Stimulated activated naive CD8-positive, alpha-beta T cell treated with anti-CD3 and anti-CD28 coated beads, Interleukin-15, amount 100 ng/mL, for 72 hours (primary cell): ENCODE measurements around the gene NHERF1.
A peak's percentile ranks its signal among the peaks of the same experiment; 100 is the strongest.

Experiments used
- ATAC-seq: fragments of 150-1000 bp; cut with Tn5 transposase; 2 replicates; pipeline ENCODE4 v1.10.0; 2021; ENCODE audit warnings: mild to moderate bottlenecking, moderate library complexity
- DNase-seq, 2 donors: peaks; one replicate each; pipeline ENCODE4 v3.0.0; 2021 to 2022
- H3K27ac Mint-ChIP-seq, 2 donors: one replicate each; pipeline ENCODE4 v1.8.0; 2022; ENCODE audit warnings: mild to moderate bottlenecking in 2 of 2, mixed read lengths in 2 of 2, moderate library complexity in 2 of 2
- H3K27me3 Mint-ChIP-seq: one replicate; pipeline ENCODE4 v1.8.0; 2022; ENCODE audit warnings: mixed read lengths
- H3K4me1 Mint-ChIP-seq: one replicate; pipeline ENCODE4 v1.8.0; 2022; ENCODE audit warnings: mild to moderate bottlenecking, mixed read lengths
- H3K4me3 Mint-ChIP-seq, 2 donors: one replicate each; pipeline ENCODE4 v1.8.0; 2022; ENCODE audit warnings: mild to moderate bottlenecking in 2 of 2, mixed read lengths in 2 of 2, moderate library complexity in 1 of 2
- H3K9me3 Mint-ChIP-seq, 2 donors: one replicate each; pipeline ENCODE4 v1.8.0; 2022; ENCODE audit warnings: mixed read lengths in 2 of 2

Gene NHERF1

DNA sequence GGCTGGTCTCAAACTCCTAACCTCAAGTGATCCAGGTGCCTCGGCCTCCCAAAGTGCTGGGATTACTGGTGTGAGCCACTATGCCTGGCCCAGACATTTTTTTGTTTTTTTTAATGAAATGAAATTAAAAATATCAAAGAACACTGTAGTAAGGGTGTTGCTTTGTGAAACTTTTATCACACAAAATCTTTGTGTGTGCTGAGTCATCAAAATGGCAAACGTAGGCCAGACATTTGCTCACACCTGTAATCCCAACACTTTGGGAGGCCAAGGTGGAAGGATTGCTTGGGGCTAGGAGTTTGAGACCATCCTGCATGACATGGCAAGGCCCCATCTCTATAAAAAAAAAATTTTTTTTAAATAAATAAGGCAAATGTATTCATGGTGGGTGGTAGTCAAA is 18.0 kb downstream of the NHERF1 start:
- DNase-seq (no peak), ATAC-seq (no peak)
- no peaks in the 10 kb centered on the region for H3K27me3 Mint-ChIP-seq
- no peak overlapping the region for H3K4me3 Mint-ChIP-seq
- H3K9me3 Mint-ChIP-seq: no peaks in the 10 kb centered on the region
- no peak overlapping the region for H3K27ac Mint-ChIP-seq
- H3K4me1 Mint-ChIP-seq: peaks cover 31% of the 10 kb centered on the region

DNA sequence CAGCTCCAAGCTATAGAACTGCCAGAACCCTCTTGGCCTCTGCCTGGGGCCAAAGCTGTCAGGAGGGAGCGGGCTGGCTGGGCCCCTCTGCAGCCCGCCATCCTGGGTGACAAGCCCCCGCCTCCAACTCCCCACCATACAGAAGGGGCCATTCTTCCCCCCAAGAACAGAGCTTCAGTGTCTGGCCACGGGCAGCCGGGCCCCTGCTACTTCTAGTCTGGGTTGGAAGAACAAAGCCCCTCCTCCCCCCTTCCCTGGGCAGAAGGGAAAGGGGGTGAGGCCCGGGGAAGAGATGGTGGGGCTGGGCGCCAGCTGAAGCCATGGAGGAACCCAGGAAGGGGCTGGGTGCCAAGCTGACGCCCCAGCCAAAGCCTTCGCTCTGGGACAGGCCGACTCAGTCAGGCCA is 18.7 kb downstream of the NHERF1 start:
- Mint-ChIP-seq H3K9me3 (no peaks in the 10 kb centered on the region), H3K4me3 (no peak overlapping the region), H3K27ac (no peak overlapping the region), H3K4me1 (peaks cover 35% of the 10 kb centered on the region), H3K27me3 (no peaks in the 10 kb centered on the region)
- ATAC-seq (no peak), DNase-seq (no peak)

DNA sequence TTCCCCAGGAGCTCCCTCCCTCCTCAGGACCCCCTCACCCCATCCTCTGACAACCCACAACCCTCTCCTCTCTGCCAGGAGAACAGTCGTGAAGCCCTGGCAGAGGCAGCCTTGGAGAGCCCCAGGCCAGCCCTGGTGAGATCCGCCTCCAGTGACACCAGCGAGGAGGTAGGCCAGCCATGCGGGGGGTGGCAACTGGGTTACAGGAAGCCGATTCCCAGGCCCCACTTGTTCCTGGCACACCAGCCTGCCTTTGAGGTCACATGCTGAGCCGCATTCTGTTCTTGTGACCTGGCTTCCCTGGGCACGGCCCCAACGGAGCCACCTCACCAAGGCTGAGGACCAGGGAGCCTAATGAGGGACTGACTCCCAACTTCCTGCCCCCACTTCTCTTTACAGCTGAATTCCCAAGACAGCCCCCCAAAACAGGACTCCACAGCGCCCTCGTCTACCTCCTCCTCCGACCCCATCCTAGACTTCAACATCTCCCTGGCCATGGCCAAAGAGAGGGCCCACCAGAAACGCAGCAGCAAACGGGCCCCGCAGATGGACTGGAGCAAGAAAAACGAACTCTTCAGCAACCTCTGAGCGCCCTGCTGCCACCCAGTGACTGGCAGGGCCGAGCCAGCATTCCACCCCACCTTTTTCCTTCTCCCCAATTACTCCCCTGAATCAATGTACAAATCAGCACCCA is 19.8 kb downstream of the NHERF1 start:
- Mint-ChIP-seq H3K9me3 (no peaks in the 10 kb centered on the region), H3K4me1 (peaks cover 46% of the 10 kb centered on the region), H3K4me3 (no peak overlapping the region), H3K27me3 (no peaks in the 10 kb centered on the region), H3K27ac (peak overlapping the region; percentile 16 to 75)
- DNase-seq (no peak), ATAC-seq (no peak)

DNA sequence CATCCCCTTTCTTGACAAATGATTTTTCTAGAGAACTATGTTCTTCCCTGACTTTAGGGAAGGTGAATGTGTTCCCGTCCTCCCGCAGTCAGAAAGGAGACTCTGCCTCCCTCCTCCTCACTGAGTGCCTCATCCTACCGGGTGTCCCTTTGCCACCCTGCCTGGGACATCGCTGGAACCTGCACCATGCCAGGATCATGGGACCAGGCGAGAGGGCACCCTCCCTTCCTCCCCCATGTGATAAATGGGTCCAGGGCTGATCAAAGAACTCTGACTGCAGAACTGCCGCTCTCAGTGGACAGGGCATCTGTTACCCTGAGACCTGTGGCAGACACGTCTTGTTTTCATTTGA is 20.3 kb downstream of the NHERF1 start:
- H3K4me3 Mint-ChIP-seq: no peak overlapping the region
- DNase-seq: no peak

DNA sequence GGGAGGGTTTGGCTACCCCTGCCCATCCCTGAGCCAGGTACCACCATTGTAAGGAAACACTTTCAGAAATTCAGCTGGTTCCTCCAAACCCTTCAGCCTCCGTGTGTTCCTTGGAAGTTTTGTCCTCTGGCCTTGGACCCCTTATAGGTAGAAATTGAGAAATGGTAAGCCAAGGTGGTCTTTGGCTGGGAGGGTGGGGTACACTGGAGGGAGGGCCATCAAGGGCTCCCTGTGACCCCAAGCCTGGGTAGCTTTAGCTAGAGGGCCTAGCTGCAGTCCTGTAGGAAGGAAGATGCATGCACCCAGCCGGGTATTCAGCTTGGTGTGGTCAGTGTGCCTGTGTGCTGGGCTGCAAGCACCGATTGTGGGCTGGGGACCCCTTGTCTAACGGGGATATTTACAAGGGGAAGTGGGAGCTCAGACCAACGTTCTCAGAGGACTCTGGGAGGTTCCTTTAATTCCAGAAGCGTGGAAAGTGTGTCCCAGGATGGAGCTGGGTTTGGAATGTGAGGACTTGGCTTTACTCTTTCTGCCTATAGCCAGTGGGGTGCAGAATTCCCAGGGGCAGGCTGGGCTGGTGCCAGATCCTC is 20.9 kb downstream of the NHERF1 start:
- peaks cover 57% of the 10 kb centered on the region for H3K4me1 Mint-ChIP-seq
- no peak for ATAC-seq
- DNase-seq: no peak
- H3K4me3 Mint-ChIP-seq: no peak overlapping the region
- H3K27ac Mint-ChIP-seq: peak overlapping the region in 1 of 2 donors; percentile 89
- H3K9me3 Mint-ChIP-seq: no peaks in the 10 kb centered on the region
- no peaks in the 10 kb centered on the region for H3K27me3 Mint-ChIP-seq

More for the DNA sequence above, 20.3 kb downstream of the NHERF1 start:
- no peaks in the 10 kb centered on the region for H3K27me3 Mint-ChIP-seq
- ATAC-seq: no peak
- H3K9me3 Mint-ChIP-seq: no peaks in the 10 kb centered on the region
- H3K4me1 Mint-ChIP-seq: peaks cover 52% of the 10 kb centered on the region
- peak overlapping the region; percentile 16 to 39 for H3K27ac Mint-ChIP-seq

DNA sequence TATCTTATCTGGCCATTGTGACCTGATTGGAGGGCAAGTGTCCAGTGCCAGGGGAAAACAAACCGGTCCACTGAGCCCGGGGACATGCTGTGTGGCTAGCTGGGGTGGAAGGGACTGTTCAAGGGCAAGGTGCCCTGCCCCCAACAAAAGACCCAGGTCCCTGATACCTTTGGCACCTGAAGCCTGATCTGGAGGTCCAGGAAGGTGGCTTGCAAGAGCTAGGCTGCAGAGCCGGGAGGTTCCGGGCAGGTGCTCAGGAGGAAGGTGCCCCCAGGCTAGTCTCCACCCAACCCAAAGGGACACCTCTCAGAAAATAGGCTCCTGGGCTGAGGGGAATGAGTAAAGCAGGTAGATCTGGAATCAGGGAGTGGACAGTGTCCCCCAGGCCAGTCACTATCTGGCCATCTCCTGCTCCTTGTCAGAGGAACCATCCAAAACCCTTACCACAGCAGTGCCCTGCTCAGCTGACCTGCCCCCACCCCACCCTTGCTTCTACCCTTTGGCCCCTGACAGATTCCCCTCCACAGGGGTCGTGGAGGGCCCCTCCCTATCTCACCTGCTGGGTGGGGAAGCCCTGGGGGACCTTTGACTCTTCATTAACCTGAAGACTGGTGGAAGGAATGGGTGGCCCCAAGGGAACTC is 21.5 kb downstream of the NHERF1 start:
- no peaks in the 10 kb centered on the region for H3K27me3 Mint-ChIP-seq
- peaks cover 57% of the 10 kb centered on the region for H3K4me1 Mint-ChIP-seq
- H3K27ac Mint-ChIP-seq: peak overlapping the region in 1 of 2 donors; percentile 76
- H3K4me3 Mint-ChIP-seq: no peak overlapping the region
- DNase-seq (no peak), ATAC-seq (peak; percentile 12)
- no peaks in the 10 kb centered on the region for H3K9me3 Mint-ChIP-seq

DNA sequence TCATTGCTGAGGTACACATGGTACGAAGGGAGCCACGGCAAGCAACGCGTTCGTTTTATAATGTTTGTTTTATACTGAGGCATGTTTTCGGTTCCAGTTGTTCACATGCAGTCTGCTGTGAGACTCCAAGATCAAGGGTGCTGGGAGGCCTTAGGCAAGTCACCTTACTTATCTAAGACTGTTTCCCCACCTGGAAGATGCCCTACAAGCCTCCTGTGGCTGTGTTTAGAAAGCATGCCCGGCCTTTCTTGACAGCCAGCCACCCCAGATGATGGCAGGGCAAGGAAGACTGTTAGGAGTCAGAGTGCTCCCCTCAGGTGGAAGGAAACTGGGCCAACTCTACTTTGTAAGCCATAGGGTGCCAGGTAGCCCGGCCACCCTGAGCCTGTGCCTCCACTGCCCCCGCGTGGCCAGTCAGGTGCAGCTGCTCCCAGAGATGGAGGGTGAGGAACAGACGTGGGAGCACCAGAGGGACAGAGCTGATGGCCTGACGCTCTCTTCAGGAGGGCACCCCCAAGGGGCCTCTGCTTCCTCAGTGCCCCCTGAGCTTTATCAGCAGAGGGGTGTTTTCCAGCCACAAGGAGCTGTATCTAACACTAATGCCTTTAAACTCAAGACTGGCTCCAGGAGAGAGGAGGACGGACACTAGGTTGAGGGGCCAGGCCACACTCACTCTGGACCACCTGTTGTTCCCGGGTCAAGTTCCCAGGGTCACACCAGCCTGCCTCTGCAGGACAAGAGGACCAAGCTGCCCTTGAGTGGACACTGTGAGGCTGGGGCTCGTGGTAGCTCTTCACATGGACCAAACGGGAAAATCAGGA is 22.3 kb downstream of the NHERF1 start:
- ATAC-seq (peak; percentile 91), DNase-seq (peak; percentile 70 to 75)
- Mint-ChIP-seq H3K4me1 (peaks cover 64% of the 10 kb centered on the region), H3K27ac (peak overlapping the region; percentile 74 to 81), H3K27me3 (no peaks in the 10 kb centered on the region), H3K9me3 (no peaks in the 10 kb centered on the region), H3K4me3 (no peak overlapping the region)

DNA sequence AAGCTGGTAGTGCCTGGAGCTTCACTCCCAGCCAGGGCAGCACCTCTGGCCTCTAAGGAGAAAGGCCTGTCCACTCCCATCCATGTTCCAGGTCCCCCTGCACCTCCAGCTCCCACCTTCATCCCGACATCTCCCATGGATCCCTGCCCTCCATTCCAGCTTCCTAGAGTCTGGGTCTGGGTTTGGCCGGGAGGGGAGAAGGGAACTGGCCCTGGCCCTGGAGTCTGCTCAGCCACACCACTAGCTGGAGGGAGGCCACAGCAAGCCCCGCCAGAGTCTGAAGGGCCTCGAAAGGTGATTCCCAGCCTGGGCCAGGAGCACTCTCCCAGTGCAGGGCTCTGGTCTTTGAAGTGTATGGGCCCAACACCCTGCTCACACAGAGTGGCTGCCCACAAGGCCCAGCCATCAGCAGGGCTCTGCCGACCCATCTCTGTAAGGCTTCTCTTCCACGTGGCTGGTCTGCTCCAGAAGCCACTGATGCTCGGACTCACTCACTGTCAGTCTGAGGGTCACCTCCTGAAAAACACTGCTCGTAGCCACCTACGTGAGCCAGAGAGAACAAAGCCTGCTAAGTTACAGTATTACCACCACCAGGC is 23.0 kb downstream of the NHERF1 start:
- Mint-ChIP-seq H3K4me3 (no peak overlapping the region), H3K27ac (peak overlapping the region in 1 of 2 donors; percentile 20)
- no peak for ATAC-seq

DNA sequence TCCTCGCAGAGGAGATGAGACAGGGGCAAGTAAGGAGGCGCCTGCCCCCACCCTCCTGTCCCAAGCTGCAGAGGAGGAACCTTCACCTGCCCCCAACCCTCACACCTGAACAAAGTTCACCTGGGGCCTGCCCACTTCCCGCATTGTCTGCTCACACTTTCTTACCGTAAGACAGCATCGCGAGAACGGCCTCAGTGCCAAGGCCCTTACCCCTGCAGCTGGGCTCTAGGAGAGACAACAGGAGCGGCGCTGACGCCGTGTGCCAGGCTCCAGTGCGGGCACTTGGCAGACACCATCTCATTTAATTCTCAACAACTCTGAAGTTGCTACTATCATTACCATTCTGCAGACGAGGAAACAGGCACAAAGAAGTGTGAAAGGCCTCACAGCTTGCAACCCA is 23.6 kb downstream of the NHERF1 start:
- Mint-ChIP-seq H3K27me3 (no peaks in the 10 kb centered on the region), H3K4me1 (peaks cover 76% of the 10 kb centered on the region), H3K27ac (peak overlapping the region in 1 of 2 donors; percentile 55), H3K9me3 (no peaks in the 10 kb centered on the region), H3K4me3 (no peak overlapping the region)
- DNase-seq (no peak), ATAC-seq (no peak)

More for the DNA sequence above, 23.0 kb downstream of the NHERF1 start:
- H3K27me3 Mint-ChIP-seq: no peaks in the 10 kb centered on the region
- no peak for DNase-seq
- H3K4me1 Mint-ChIP-seq: peaks cover 70% of the 10 kb centered on the region
- no peaks in the 10 kb centered on the region for H3K9me3 Mint-ChIP-seq

DNA sequence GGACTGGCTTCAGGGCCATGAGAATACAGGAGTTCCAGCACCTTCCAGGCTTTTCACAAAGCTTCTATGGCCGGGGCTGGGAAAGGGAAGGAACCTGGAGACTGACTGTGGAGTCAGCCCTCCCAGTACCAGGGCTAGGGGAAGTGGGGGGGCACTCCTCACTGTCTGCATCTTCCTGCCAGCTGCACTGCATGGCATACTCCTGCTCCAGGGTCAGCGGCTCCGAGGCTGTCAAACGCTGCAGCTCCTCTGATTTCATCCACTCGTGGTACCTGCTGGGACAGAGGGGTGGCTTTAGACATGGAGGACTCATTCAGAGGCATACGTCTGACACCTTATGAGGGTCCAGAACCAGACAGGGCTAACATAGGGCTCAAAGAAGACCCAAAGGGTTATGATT is 25.0 kb downstream of the NHERF1 start:
- no peaks in the 10 kb centered on the region for H3K27me3 Mint-ChIP-seq
- no peak overlapping the region for H3K4me3 Mint-ChIP-seq
- peak overlapping the region; percentile 63 to 78 for H3K27ac Mint-ChIP-seq
- DNase-seq (no peak), ATAC-seq (no peak)
- H3K4me1 Mint-ChIP-seq: peaks cover 86% of the 10 kb centered on the region
- no peaks in the 10 kb centered on the region for H3K9me3 Mint-ChIP-seq

DNA sequence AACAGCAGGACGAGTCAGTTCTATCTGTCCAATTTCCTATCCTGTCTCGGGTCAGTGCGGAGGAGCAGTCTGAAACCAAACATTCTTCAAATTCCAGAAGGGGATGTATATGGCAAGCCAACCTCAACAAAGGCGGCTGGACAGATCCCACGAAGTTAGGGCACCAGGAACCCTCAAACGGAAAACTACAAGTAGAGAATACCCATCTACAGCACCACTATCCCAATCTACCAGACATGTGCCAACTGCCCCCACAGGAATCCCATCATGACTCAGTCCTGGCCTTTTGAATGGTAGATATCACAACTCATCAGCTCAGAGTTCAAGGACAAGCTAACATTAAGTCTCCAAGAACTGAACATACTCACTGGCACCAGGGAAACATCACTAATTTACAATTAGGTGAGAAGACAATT is 25.5 kb downstream of the NHERF1 start:
- H3K4me3 Mint-ChIP-seq: peak overlapping the region in 1 of 2 donors; percentile 59
- peak overlapping the region; percentile 63 to 78 for H3K27ac Mint-ChIP-seq
- no peak for DNase-seq
- peaks cover 83% of the 10 kb centered on the region for H3K4me1 Mint-ChIP-seq
- H3K9me3 Mint-ChIP-seq: no peaks in the 10 kb centered on the region
- ATAC-seq: no peak
- H3K27me3 Mint-ChIP-seq: no peaks in the 10 kb centered on the region

DNA sequence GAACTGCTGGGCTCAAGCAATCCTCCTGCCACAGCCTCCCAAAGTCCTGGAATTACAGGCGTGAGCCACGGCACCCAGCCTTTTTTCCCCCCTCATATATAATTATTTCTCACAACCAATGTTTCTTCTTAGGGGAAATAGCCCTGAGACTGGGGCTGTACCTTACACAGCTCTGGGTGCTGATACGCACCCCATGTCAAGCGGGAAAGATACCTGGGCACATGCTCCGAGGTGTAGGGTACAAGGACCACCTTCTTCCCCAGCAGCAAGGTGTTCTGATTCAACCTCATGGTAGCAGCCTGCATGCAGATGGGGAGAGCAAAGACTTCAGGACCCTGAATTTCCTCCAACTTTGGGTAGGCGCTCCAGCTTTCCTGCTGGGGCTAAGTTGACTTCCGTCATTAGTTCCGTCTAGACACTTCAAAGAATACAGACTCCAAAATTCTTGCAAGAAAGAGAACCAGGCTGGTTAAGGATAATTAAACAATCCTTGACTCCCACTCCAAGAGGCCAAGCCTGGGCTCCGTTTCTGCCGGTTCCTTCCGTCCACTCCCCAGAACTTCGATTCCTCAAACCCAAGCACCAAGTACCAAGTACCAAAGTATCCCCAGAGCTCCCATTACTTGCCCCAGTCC is 27.1 kb downstream of the NHERF1 start:
- peaks cover 83% of the 10 kb centered on the region for H3K4me1 Mint-ChIP-seq
- H3K4me3 Mint-ChIP-seq: peak overlapping the region; percentile 95 to 100
- H3K27me3 Mint-ChIP-seq: no peaks in the 10 kb centered on the region
- H3K9me3 Mint-ChIP-seq: no peaks in the 10 kb centered on the region
- ATAC-seq (no peak), DNase-seq (no peak)
- peak overlapping the region; percentile 97 to 98 for H3K27ac Mint-ChIP-seq

DNA sequence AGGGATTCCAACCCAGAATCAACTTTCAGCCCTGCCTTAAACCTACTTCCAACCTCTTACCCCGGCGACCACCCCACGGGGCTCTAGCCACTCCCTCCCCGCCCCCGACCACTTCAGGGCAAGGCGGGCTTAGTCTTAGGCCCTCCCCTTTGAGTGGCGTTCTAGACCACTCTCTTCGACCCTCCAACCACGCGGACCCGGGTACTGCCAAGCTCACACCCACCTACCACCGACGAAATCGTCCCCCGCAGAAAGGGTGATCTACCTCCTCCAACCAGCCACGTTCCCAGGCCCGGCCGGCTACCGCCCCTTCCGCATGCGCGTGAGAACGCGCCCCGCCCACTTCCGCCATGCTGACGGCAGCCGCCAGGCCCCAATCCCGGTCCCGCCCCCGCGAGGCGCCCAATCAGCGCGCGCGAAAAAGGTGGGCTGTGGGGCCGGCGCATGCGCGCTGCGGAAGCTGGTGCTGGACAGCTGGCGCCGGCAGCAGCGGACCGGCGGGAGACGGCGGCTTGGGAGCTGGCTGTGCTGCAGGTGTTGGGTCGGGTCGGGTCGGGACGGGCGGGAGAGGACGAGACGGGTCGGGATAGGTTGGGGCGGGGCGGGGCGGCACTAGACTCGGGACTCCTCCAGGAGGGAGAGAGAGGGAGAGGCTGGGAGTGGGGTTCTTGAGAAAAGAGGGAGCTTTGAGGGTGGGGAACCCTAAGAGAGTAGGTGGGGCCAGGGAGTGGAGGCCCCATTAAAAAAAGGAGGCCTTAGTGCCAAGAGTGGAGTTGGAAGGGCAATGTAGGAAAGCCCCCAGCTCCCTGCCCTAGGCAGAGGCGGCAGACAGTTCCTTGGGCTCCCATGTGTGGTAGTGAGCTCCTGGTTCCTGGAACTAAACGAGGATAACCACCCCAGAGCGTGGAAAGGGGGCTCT is 27.9 kb downstream of the NHERF1 start, which contains the start of gene NAT9:
TSS of gene NAT9 (minus strand) at position 302 of the 919 bp plus-strand sequence. CDS start 647 bp downstream, outside the sequence.
- Mint-ChIP-seq H3K27ac (peak within 1 kb of the TSS; percentile 97 to 98), H3K4me3 (peak within 1 kb of the TSS; percentile 95 to 100), H3K9me3 (no peaks in the 10 kb centered on the region), H3K27me3 (no peaks in the 10 kb centered on the region), H3K4me1 (peaks cover 83% of the 10 kb centered on the region)
- ATAC-seq (peak; percentile 80), DNase-seq (peak; percentile 99)

DNA sequence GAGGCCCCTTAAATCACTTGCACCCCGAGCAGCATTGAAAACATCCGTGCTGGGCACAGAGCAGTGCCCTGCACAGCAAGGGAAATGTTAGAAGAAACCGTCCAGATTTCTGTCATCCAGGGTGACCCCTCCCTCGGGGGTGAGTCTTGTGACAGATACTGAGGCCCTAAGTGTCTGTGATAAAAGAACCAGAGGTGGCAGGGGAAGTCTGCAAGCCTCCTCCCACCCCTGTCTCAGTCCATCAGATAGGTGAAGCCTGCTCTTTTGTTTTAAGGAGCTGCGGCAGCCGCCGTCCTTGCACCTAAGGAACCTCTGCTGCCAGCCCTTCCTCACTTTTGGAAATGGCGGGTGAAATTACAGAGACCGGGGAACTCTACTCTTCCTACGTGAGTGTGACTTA is 28.6 kb downstream of the NHERF1 start:
- Mint-ChIP-seq H3K27ac (peak overlapping the region; percentile 69 to 97), H3K4me3 (peak overlapping the region; percentile 95 to 100), H3K27me3 (no peaks in the 10 kb centered on the region), H3K9me3 (no peaks in the 10 kb centered on the region), H3K4me1 (peaks cover 87% of the 10 kb centered on the region)
- no peak for ATAC-seq
- DNase-seq: no peak
